Esophagus muscularis mucosa (tissue), 4 donors: ENCODE results near the gene PPP1R14C. TPM values are rescaled to one million over a fixed set of nuclear protein-coding genes. Genes with fewer than 3 reads are reported as not detected.

Source experiments
- DNase-seq: peaks from one replicate; pipeline ENCODE4 v3.0.0-alpha.2; 2017; ENCODE audit errors: extremely low spot score
- H3K27ac ChIP-seq, 4 donors: fragments of 200-600 bp; sonication (generic); replicated peaks in 1 of 4; 1 replicate in 3 of 4; 2 replicates in 1 of 4; pipeline ENCODE4 v1.5.1; 2016 to 2019; ENCODE audit warnings: mild to moderate bottlenecking in 1 of 4
- H3K27me3 ChIP-seq, 4 donors: fragments of 200-600 bp; sonication (generic); one replicate each; pipeline versions ENCODE4 v1.5.1 to v1.6.0; 2016 to 2019
- H3K36me3 ChIP-seq, 4 donors: fragments of 200-600 bp; sonication (generic); one replicate each; pipeline ENCODE4 v1.5.1; 2016 to 2019
- H3K4me1 ChIP-seq, 4 donors: fragments of 200-600 bp; sonication (generic); one replicate each; pipeline ENCODE4 v1.5.1; 2016 to 2019
- H3K4me3 ChIP-seq, 4 donors: fragments of 200-600 bp; sonication (generic); 1 replicate in 2 of 4; 2 replicates in 2 of 4; pipeline ENCODE4 v1.5.1; 2016 to 2019; ENCODE audit warnings: mild to moderate bottlenecking in 4 of 4, moderate library complexity in 1 of 4
- H3K9me3 ChIP-seq, 4 donors: fragments of 200-600 bp; sonication (generic); 1 replicate in 3 of 4; 2 replicates in 1 of 4; pipeline ENCODE4 v1.5.1; 2016 to 2019
- CTCF ChIP-seq, 3 experiments: fragments of 200-600 bp in 2 of 3; fragments of 450-650 bp in 1 of 3; sonication (generic) in 2 of 3; IDR thresholded peaks; one replicate each; pipeline ENCODE4 v1.5.1; 2017 to 2019; ENCODE audit warnings: antibody characterized with exemption in 3 of 3, mild to moderate bottlenecking in 2 of 3, moderate library complexity in 1 of 3
- EP300 ChIP-seq: sonication (generic); formaldehyde crosslinking; IDR thresholded peaks from one replicate; pipeline ENCODE4 v1.6.1; 2017; ENCODE audit warnings: antibody characterized with exemption
- POLR2A ChIP-seq: fragments of 450-650 bp; IDR thresholded peaks from one replicate; pipeline ENCODE4 v1.6.1; 2017; ENCODE audit warnings: antibody characterized with exemption, moderate library complexity, mild to moderate bottlenecking, low read depth
- POLR2AphosphoS5 ChIP-seq, 2 donors: sonication (generic); formaldehyde crosslinking; IDR thresholded peaks; one replicate each; pipeline ENCODE4 v1.6.1; 2017; ENCODE audit warnings: antibody characterized with exemption in 2 of 2
- WGBS: methylation state at CpG from one replicate; pipeline ENCODE4 v1.1.5; 2018; 5-methylcytosine and 5-hydroxymethylcytosine counted together
- intact Hi-C: fragments of 100-400 bp; cut with DNase I; formaldehyde crosslinking; loops from one replicate; pipeline ENCODE4 v1.15.1; 2023
- total RNA-seq, 4 donors: library from RNA; depleted of rRNA; stranded (reverse); fragments of >200 nt; gene quantifications; one replicate each; pipeline versions ENCODE4 v1.1.0 to v1.2.1, GENCODE V29; 2016

Gene PPP1R14C
- total RNA-seq: under 1 TPM in 2 of 4 donors, not detected in 2; 0.26 to 0.40 TPM

GRCh38 chr6:150142670-150143515 lies at the start of gene PPP1R14C:
TSS of gene PPP1R14C (plus strand) at chr6:150143044. CDS start at chr6:150143193, 149 bp downstream.
- H3K4me3 ChIP-seq: peak within 1 kb of the TSS; percentile 48 to 58 (median 50)
- intact Hi-C loops: no loop called here
- peaks cover 0 to 81% (median 26%) of the 10 kb centered on the region in 4 donors for H3K27me3 ChIP-seq
- 1% methylated on average over 23 of the region's 103 CpGs for WGBS
- no peaks in the 10 kb centered on the region for H3K36me3 ChIP-seq
- H3K4me1 ChIP-seq: peaks cover 10 to 23% (median 21%) of the 10 kb centered on the region in 4 donors
- TF ChIP-seq POLR2A (no peak), EP300 (no peak)
- H3K27ac ChIP-seq: no peak within 1 kb of the TSS
- no peak for DNase-seq
- H3K9me3 ChIP-seq: no peaks in the 10 kb centered on the region

GRCh38 chr6:150093397-150093796 lies 49.4 kb upstream of the PPP1R14C start:
- 76% methylated on average over 6 of the region's 6 CpGs for whole genome bisulfite sequencing
- Histone ChIP-seq H3K4me3 (no peak overlapping the region), H3K36me3 (no peaks in the 10 kb centered on the region), H3K4me1 (peaks cover 0 to 32% (median 21%) of the 10 kb centered on the region in 4 donors), H3K9me3 (no peaks in the 10 kb centered on the region), H3K27me3 (no peaks in the 10 kb centered on the region), H3K27ac (peak overlapping the region in 2 of 4 donors; percentile 37 to 40)
- intact Hi-C loops: no loop called here
- TF ChIP-seq POLR2AphosphoS5 (IDR thresholded peaks at IDR 0.05) (no peak), POLR2A (no peak), EP300 (no peak), CTCF (IDR thresholded peaks at IDR 0.05) (no peak)
- no peak for DNase-seq

GRCh38 chr6:150098155-150098554 lies 44.7 kb upstream of the PPP1R14C start:
- TF ChIP-seq POLR2A (no peak), POLR2AphosphoS5 (IDR thresholded peaks at IDR 0.05) (no peak)
- Histone ChIP-seq H3K27ac (no peak overlapping the region), H3K9me3 (no peaks in the 10 kb centered on the region), H3K27me3 (peaks cover 0 to 3% (median 0%) of the 10 kb centered on the region in 4 donors), H3K36me3 (no peaks in the 10 kb centered on the region), H3K4me1 (peaks cover 0 to 15% (median 11%) of the 10 kb centered on the region in 4 donors), H3K4me3 (no peak overlapping the region)
- intact Hi-C loops: no loop called here
- DNase-seq: no peak
- 91% methylated on average over 10 of the region's 10 CpGs for WGBS

- TF ChIP-seq CTCF (IDR thresholded peaks at IDR 0.05) (no peak), EP300 (no peak), POLR2A (no peak), POLR2AphosphoS5 (IDR thresholded peaks at IDR 0.05) (no peak)
- intact Hi-C loops: no loop called here
These were observed 43.3 kb upstream of the PPP1R14C start for GRCh38 chr6:150099546-150099945.

GRCh38 chr6:150099953-150100352 lies 42.9 kb upstream of the PPP1R14C start:
- intact Hi-C loops: no loop called here
- H3K4me3 ChIP-seq: no peak overlapping the region
- 94% methylated on average over 11 of the region's 11 CpGs for WGBS
- H3K9me3 ChIP-seq: no peaks in the 10 kb centered on the region
- H3K27ac ChIP-seq: no peak overlapping the region
- H3K4me1 ChIP-seq: no peaks in the 10 kb centered on the region
- no peak for TF ChIP-seq POLR2A
- no peak for TF ChIP-seq POLR2AphosphoS5 (IDR thresholded peaks at IDR 0.05)
- no peak for TF ChIP-seq EP300
- no peak for TF ChIP-seq CTCF (IDR thresholded peaks at IDR 0.05)
- H3K27me3 ChIP-seq: peaks cover 0 to 3% (median 0%) of the 10 kb centered on the region in 4 donors
- DNase-seq: no peak
- H3K36me3 ChIP-seq: no peaks in the 10 kb centered on the region

More at GRCh38 chr6:150099546-150099945, 43.3 kb upstream of the PPP1R14C start:
- H3K4me1 ChIP-seq: peaks cover 0 to 1% (median 0%) of the 10 kb centered on the region in 4 donors
- H3K27ac ChIP-seq: no peak overlapping the region
- no peaks in the 10 kb centered on the region for H3K36me3 ChIP-seq
- peaks cover 0 to 3% (median 0%) of the 10 kb centered on the region in 4 donors for H3K27me3 ChIP-seq
- H3K4me3 ChIP-seq: no peak overlapping the region
- no peak for DNase-seq
- WGBS: 83% methylated on average over 8 of the region's 8 CpGs
- H3K9me3 ChIP-seq: no peaks in the 10 kb centered on the region
